Measurements from ENCODE around the gene CD300A. TPM values are rescaled to one million over a fixed set of nuclear protein-coding genes. Genes with fewer than 3 reads are reported as not detected.
A peak's percentile ranks its signal among the peaks of the same experiment; 100 is the strongest.

The CD300A gene
- total RNA-seq, result 1 to 10 TPM; 2.9 to 5.7 TPM
- long read RNA-seq, partial matches to known transcripts, result 1 of 2 reads
- long read RNA-seq, other reads (novel, unspliced or antisense), result 1 of 2 reads

DNA sequence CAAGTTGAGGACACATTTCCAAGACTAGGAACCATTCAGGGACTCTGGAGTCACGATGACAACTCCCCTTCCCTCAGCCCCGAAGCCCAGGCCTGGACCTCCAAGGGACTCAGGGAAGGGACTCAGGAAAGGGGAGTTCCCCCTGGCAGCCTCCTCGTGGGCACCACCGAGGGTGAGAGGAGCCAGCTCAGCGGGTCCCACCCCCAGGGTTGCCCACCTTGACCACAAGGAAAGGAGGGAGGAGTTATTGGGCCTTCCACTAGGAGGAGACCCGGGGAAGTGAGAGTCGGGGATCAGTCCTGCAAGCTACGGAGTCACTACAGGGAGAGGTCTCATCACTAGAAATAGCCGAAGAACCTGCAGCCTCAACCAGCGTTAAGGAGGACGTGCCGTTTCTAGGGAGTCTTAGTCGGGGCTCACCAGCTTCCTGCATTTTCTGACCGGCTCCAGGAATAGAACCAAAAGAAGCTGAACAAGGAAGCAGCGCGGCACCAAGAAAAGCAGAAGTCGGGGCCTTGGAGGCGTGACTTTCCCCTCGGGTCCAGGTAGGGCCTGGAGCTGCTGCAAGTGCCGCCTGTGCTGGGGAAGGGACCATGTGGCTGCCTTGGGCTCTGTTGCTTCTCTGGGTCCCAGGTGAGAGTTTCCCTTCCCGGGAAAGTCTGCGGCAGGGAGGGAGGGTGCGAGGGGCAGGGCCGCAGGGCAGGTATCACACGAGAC lies at the start of gene CD300A:
CD300A (plus strand) TSS at position 524 of the 717 bp plus-strand sequence; CDS start at position 594, 70 bp downstream.
- ATAC-seq (peak; percentile 29 to 37), DNase-seq (no peak)
- intact Hi-C loops (cut with DNase I), result no loop called here

DNA sequence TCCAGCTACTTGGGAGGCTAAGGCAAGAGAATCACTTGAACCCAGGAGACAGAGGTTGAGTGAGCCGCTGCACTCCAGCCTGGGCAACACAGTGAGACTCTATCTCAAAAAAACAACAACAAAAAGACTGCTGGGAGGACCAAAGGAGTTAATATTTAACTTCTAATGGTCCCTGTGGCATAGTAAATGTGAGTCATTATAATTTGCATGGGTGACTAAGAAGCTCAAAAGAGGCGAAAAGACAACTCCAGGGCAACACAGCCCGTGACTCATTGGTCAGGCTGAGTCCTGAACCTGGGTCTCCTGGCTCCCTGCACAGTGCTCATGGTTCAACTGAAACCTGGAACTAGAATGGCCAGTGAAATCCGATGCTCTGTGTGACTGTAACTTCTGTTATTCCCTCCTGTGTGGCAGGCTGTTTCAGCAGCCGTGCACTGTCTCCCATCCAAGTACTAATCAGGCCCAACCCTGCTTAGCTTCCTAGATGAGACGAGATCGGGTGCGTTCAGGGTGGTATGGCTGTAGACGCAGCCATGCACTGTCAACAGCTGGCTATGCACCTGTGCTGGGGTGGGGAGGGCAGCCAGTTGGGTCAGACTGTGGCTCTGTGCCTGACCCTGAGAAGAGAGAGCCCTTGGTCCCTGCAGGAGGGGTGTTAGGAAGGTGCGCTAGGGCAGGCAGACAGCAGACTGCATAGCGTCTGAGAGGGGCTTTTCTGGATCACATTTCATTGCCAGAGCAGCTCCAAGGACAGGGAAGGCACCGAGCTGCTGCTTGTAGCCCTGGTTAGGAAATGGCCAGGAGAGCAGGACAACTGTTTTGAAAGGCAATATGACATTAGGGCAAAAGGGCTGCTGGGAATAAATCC lies 49.0 kb upstream of the CD300A start:
- ATAC-seq (peak in 1 of 2 donors; percentile 62), DNase-seq (no peak)
- intact Hi-C loops (cut with DNase I), result no loop called here

DNA sequence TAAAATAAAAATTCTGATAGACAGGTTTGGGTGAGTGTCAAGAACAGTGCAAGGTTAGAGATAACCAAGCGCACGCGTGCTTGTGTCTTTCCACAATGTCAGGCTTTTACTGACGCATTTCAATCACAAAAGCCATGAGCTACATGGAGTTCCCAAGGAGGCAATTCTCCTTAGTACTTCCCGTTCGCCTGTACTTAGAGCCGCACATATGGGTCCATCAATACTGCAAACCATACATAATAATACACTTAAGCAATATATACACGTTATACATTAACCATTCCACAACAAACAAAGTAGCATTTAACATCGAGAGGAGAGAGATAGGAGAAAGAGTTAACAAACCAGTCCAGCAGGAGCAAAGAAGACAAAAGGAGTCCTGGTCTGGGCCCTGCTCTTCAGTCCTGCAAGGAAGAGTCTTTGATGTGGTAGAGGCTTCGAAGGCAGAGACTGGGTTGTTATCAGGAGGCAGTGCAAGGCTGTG lies 46.5 kb upstream of the CD300A start:
- DNase-seq (no peak), ATAC-seq (no peak)
- intact Hi-C loops (cut with DNase I), result no loop called here

DNA sequence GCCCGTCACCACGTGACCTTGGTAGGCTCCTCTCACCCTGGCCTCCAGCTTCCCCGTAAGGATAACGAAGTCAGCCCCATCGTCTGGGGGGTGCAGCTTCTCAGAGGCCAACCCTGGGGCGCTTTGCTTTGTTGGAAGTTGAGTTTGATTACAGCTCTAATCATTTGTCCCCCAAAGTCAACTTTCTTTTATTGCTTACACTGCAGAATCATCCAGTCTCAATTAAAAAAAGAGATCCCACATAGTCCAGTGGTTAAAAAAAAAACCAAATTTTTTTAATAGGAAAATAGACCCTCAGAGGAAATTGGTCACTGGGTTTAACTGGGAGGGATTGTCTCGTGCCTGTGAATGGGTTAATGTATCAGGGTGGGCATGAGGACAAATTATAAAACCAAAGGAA lies 42.3 kb upstream of the CD300A start:
- intact Hi-C loops (cut with DNase I), result no loop called here
- DNase-seq (no peak), ATAC-seq (no peak)

DNA sequence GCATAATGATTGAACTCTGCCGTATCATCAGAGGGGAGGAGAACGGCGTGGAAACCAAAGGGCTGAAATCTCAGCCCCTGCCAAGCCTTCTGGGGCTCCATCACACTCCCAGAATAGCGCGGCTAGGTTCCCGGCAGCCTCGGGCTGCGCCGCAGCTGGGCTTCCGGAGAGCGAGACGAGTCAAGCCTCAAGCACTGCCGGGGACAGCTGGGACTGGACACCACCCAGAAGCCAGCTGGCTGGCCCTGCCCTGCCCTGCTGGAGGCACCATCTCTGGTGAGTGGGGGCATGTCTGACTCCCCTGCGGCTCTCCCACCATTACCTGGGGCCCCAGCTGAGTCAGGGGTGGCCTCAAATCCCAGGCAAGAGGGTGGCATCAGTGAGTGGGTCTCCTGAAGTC lies 41.8 kb upstream of the CD300A start:
- peak; percentile 82 to 83 for ATAC-seq
- intact Hi-C loops (cut with DNase I), result loop anchor here in 1 of 2 donors (5.0 kb wide), 1 partner anchor 37 kb away; no protein-coding TSS in a partner anchor
- no peak for DNase-seq

DNA sequence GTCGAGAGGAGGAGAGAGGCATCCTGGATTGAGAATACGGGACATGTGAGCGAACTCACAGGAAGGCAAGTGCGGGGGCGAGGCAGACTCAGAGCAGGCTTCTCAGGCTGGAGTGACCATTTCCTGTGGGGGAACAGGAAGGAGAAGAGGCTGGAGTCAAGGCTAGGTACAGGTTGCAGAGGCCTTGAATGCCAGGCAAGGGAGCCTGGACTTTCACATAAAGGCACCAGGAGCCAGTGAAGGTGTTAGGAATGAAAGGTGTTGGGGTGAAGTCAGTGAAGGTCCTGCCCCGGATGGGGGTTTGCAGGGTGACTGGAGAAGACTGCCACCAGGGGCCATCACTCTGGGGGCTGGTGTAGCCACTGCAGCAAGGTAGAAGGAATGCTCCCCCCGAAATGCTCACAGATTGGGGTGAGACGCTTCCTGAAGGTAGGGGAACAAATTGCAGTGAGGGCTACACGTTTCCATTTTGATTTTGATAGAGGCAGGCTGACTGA lies 39.8 kb upstream of the CD300A start:
- ATAC-seq (no peak), DNase-seq (no peak)
- intact Hi-C loops (cut with DNase I), result loop anchor here in 1 of 2 donors (5.0 kb wide), 1 partner anchor 39 kb away; no protein-coding TSS in a partner anchor

DNA sequence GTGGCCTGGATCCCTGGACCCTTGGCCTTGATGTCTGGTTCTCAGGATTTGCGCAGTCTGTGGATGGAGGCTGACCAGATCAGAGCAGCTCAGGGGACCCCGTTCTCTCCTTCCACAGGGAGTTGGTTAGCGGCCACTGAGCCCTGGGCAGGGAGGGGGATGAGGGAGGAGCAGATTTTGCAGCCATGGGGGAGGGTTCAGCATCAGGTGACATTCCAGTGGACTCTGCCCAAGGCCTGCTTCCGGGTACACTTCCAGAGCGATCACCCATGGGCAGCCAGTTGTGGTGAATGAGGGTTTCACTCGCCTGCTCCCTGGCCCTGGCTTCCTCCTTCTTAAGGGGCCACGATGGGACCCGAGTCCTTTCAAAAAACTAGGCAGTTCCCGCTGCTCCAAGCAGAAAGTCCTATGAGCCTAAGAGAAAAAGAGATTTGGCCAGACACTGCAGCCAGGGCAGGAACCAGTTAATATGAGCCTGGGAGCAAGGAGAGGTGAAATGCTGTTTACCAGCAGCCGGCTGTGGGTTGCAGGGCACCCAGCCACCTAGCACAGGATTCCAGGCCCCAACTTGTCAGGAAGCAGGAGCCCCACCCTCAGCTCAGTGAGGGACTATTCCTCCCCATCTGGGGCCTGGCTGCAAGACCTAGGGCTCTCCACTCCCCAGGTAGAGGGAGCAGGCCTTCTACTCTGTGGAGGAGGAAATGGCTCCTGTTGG lies 39.2 kb upstream of the CD300A start:
- ATAC-seq, result peak in 1 of 2 donors; percentile 13
- DNase-seq, result no peak
- intact Hi-C loops (cut with DNase I), result loop anchor here in 1 of 2 donors (5.0 kb wide), 1 partner anchor 40 kb away; no protein-coding TSS in a partner anchor

DNA sequence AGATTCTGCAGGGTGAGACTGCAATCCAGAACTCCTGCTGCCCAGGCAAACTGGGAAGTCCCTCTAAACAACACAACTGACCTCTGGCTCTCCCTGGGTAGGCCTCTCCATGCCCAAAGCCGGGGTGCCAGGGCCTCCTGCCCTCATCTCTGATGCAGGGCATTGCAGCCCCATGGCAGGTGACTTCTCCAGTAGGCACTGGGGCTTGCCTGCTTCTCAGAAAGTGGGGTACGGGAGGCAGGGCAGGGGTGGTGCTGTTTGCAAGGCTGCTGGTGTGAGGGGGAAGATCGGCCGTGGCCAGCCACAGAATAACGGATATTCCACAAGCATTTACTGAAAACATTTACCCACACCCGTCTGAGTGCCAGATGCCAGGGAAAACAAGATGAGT lies 38.7 kb upstream of the CD300A start:
- ATAC-seq (no peak), DNase-seq (no peak)
- intact Hi-C loops (cut with DNase I), result loop anchor here in 1 of 2 donors (5.0 kb wide), 1 partner anchor 40 kb away; no protein-coding TSS in a partner anchor

DNA sequence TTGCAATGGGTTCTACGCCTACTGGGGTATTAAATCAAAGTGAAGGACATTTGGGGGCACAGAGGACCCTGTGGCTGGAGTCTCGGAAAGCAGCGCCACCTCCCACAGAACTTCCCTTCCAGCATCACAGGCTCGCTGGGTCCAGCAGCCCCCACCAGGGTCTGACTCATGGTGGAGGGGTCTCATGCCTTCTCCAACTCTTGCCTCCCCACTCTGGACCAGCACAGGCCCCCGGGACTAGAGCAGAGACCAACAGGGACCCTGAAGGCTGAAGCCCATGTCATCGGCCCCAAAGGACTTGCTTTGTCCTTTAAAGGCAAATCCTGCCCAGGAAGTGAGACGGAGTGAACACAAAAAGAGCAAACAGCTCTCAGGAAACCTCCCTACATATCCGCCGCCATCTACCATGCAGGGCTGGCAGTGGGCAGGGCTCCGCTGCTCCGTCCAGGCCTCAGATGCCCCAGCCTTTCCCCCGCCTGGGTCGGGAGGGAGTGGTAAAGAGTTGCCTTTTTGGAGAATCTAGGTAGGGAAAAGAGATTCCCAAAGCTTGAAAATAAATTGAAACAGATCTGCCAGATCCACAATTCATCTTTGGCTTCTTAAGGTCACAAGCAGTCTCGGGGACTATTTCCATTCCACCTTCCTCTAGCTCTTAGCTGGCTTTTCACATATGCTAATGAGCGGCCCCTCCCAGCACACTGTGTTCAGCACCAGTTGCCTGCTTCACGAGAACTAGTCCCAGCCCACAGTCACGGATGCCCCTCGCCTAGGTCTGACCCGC lies 36.6 kb upstream of the CD300A start:
- DNase-seq, result no peak
- ATAC-seq, result peak in 1 of 2 donors; percentile 25
- intact Hi-C loops (cut with DNase I), result loop anchor here in 1 of 2 donors (5.0 kb wide), 1 partner anchor 42 kb away; no protein-coding TSS in a partner anchor

DNA sequence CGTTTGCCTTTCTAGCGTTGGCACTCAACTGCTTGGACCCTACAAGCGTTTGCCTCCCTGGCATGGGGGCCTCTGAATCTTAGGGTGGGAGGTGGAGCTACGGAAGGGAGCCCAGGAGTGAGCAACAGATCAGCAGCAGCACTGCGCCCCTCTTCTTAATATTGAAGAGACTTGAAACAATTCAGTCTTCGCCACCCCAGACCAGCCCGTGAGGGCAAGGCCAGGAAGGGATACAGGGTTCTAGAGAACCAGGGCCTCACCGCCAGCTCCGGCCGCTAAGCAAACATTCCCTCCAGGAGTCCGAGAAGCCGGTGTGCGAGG lies 36.1 kb upstream of the CD300A start:
- ATAC-seq (no peak), DNase-seq (no peak)
- intact Hi-C loops (cut with DNase I), result no loop called here

DNA sequence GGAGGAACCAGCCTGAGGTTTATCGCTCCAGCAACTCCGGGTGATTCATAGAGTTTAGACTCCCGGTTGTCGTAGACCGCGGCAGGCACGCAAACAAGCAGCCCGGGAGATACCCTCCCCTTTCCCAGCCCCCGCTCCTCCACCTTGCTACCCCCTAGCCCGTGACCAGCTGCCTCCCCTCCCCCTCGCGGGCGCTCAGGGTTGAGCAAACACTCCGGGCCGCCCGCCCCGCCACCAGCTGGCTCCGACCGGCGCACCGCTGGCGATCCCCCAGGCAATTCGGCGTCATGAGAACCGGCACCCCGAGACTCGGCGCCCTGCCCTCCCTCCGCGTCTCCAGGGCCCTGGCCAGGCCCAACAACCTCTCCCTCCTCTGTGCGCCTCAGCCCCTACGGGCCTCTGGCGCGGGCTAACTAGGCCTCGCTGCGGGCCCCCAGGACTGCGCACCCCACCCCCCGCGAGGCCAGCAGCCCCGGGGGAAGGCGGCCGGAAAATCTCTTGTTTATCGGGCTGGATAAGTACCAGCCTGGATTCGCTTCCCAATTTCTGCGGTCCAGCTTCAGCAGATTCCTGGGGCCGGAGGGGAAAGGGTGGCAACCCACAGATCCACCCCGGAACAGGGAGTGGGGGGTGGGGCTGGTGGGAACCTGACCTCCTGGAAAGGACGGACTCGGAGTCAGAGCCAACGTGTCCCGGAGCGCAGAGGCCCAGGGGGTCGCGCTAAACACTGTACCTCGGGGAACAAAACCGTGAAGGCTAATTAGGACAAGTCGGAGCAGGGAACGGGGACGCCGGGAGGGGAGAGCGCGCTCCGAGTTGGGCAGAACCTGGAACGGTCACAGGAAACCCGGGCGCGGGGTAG lies 35.5 kb upstream of the CD300A start:
- intact Hi-C loops (cut with DNase I), result no loop called here
- ATAC-seq (peak; percentile 68 to 78), DNase-seq (peak; percentile 88)

DNA sequence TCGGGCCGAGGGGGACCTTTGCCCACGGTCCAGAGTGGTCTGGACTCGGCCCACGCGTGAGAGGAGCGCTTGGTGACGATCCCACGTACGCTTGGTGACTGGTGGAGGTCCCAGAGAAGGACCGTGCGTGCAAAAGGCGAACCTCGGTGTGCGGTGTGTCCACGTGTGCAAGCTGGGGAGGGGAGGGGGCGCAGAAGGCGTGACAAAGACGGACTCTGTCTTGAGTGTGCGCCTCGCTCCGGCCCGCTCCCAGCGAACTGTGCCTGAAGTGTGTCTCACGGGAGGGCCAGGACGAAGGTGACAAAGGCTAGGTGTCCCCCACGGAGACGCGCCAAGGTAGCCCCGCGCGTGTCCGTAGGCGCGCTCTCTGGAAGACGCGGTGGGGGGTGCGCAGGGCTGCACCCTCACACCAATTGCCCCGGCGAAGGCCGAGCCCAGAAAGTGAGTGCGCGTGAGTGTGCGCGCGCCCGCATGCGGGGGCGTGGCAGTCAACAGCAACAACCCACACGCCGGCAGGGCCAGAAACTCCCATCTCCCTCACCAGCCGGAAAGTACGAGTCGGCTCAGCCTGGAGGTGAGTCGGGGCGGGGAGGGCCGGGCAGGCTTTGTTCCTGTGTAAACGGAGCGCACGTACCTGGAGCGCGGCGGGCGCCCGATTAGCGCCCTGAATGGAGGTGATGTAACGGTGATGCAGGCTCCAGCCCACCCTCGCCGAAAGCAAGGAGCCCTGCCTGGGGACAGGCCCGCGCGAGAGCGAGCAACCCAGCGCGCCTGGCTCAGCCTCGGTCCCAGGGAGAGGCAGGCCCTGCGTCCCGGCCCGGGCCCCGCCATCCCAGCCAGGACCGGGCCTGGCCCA lies 34.6 kb upstream of the CD300A start, which contains the start of gene GPRC5C:
GPRC5C (plus strand) TSS at position 521 of the 856 bp plus-strand sequence. CDS start 7,689 bp downstream, outside the sequence.
- peak; percentile 60 to 64 for ATAC-seq
- intact Hi-C loops (cut with DNase I), result no loop called here
- peak; percentile 83 for DNase-seq

DNA sequence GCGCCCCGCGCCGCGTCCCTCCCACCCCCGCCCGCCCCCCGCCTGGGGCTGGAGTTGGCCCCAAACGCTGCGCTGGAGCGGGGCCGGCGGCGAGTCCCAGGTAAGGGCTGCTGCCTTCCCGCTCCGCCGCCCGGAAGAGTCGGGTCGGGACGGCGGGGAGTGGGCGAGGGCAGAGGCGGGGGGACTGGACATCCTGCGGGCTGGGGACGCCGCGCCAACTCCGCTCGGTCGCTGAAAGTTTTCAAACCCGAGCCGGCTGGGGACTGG lies 34.1 kb upstream of the CD300A start:
- DNase-seq (no peak), ATAC-seq (no peak)
- intact Hi-C loops (cut with DNase I), result no loop called here

DNA sequence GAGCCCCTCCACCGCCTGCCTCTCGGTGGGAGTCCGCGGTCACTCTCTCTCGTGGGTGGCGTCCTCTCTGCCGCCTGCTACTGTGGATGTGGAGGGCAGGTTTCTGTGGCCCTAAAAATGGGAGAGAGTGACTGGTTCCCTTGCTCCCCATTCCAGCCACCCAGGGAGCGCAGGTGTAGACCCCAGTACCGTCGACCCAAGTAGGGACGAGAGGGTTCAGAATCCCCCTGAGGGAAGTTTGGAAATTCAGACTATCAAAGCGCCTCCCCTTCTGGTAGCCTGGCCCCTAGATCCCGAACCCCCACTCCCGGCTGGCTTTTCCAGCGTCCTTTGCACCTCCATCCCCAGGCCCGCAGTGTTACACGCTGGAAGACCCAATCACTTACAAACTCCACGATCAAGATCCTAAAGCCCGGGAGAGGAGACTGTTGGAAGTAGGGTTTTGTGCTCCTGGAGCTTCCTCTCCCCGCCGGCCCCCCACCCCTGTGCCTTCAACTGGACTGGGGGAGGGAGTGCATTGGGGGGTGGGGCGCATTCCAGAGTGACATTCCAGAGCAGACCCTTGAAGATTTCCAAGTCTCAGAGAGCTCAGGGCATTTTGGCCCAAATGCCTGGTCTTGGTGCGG lies 33.6 kb upstream of the CD300A start:
- intact Hi-C loops (cut with DNase I), result no loop called here
- ATAC-seq (no peak), DNase-seq (no peak)

DNA sequence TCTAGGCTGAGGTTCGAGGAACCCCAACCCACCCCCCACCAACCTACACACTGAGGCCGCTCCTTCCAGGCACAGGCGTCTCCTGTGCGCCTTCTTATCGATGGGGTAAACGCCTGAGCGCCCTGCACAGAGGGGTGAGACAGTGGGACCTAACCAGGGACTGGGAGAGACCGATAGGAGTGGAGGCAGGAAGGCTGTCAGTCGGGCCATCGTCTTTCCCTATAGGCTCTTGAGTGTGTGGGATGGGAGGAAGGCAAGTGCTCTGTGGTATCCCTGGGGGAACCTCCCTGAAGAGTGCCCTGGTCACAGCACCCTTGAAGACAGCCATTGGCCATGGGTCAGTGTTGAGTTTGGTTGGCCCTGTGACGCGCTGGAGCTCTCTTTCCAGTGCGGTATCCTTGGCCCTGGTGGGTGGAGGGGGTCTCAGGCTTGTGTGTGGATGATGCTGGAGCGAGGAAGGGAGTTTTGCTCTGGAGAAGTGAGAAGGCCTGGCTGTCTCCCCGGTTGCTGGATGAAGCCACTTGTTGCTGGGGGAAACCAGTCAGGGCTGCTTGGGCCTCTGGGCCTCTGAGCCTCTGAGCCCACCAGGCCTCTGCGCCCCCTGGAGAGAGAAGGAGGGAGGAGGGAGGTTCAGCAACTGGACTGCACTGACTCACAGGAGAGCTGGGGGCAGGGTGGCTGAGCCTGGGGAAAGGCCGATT lies 32.9 kb upstream of the CD300A start:
- ATAC-seq (no peak), DNase-seq (no peak)
- intact Hi-C loops (cut with DNase I), result no loop called here
